GM12878 (cell line): ENCODE data around the gene GOLPH3.

Source experiments
- ETV6 ChIP-seq, 2 experiments: fragments of 450-650 bp in 1 of 2; IDR thresholded peaks in 1 of 2; conservative IDR thresholded peaks in 1 of 2; 2 replicates each; pipeline ENCODE4 v1.6.1; 2014; ENCODE audit warnings: antibody characterized with exemption in 1 of 2, borderline replicate concordance in 1 of 2, low read depth in 1 of 2, mild to moderate bottlenecking in 1 of 2, moderate library complexity in 1 of 2
- POLR2A ChIP-seq: IDR thresholded peaks from 2 replicates; pipeline ENCODE4 v1.6.1; 2011; ENCODE audit warnings: low read depth, mild to moderate bottlenecking, low read length

DNA sequence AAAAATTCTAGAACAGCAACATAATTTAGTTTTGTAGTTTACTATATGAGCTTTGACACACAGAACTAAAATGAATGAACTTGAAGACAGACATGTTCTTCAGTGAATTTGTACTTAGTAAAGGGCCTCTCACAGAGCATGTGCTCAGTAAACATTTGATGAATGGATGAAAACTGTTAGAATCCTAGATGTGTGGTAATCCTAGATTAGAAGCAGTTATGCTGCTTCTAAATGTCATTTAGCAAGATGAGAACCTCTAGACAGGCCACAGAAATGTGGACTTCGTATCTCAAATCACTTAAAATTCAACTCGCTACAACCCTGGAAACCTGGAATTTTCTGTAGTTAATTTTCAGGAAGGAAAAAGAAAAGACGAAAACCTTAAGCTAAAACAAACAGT is 8.5 kb downstream of the GOLPH3 start:
- TF ChIP-seq ETV6 (conservative IDR thresholded peaks at IDR 0.05 in 1 of 2, IDR thresholded peaks at IDR 0.05 in 1 of 2; ENCODE audit: borderline replicate concordance in 1 of 2, low read depth in 1 of 2) (no peak), POLR2A (no peak)
